Activated B cell treated with CpG ODN at 0.5 μM for 24 hours (primary cell): ENCODE measurements around the gene ARHGEF2. TPM values are rescaled to one million over a fixed set of nuclear protein-coding genes. Genes with fewer than 3 reads are reported as not detected.

Experiments used
- ATAC-seq: fragments of 200-7000 bp; cut with Tn5 transposase; one replicate; pipeline ENCODE4 v1.10.0; 2021; ENCODE audit warnings: low read depth, mild to moderate bottlenecking, moderate library complexity
- CTCF ChIA-PET: fragments of 350-600 bp; sonication (Branson Sonifier 250); formaldehyde crosslinking; loops from one replicate; lab custom pipeline; 2021; ENCODE audit warnings: antibody characterized with exemption; lab: Charles Lee
- POLR2A ChIA-PET: fragments of 350-600 bp; sonication (Branson Sonifier 250); formaldehyde crosslinking; loops from one replicate; lab custom pipeline; 2021; ENCODE audit warnings: antibody characterized with exemption; lab: Charles Lee
- DNase-seq: peaks from one replicate; pipeline ENCODE4 v3.0.0; 2022
- H3K27ac Mint-ChIP-seq: one replicate; pipeline ENCODE4 v1.8.0; 2020; ENCODE audit warnings: mixed read lengths
- H3K27me3 Mint-ChIP-seq: one replicate; pipeline ENCODE4 v1.8.0; 2021; ENCODE audit warnings: mixed read lengths
- H3K36me3 Mint-ChIP-seq: one replicate; pipeline ENCODE4 v1.8.0; 2021; ENCODE audit warnings: low read depth, mixed read lengths
- H3K4me1 Mint-ChIP-seq: one replicate; pipeline ENCODE4 v1.8.0; 2021; ENCODE audit warnings: mixed read lengths
- H3K4me3 Mint-ChIP-seq: one replicate; pipeline ENCODE4 v1.8.0; 2020; ENCODE audit warnings: mild to moderate bottlenecking, mixed read lengths
- H3K9me3 Mint-ChIP-seq: one replicate; pipeline ENCODE4 v1.8.0; 2020; ENCODE audit warnings: mixed read lengths
- intact Hi-C: fragments of 100-400 bp; cut with micrococcal nuclease; formaldehyde crosslinking; loops from one replicate; pipeline ENCODE4 v1.15.1; 2024
- total RNA-seq: library from RNA; stranded (reverse); gene quantifications from 2 replicates; pipeline ENCODE4 v1.2.3, GENCODE V29; 2022
- TF ChIP-seq, protein P1 (sequence below): fragments of 200-600 bp; IDR thresholded peaks from one replicate; pipeline ENCODE4 v1.8.0; 2022; ENCODE audit warnings: antibody characterized with exemption, mild to moderate bottlenecking

ARHGEF2 gene
- total RNA-seq, 1 donor from 2014 or later = 207 TPM

DNA sequence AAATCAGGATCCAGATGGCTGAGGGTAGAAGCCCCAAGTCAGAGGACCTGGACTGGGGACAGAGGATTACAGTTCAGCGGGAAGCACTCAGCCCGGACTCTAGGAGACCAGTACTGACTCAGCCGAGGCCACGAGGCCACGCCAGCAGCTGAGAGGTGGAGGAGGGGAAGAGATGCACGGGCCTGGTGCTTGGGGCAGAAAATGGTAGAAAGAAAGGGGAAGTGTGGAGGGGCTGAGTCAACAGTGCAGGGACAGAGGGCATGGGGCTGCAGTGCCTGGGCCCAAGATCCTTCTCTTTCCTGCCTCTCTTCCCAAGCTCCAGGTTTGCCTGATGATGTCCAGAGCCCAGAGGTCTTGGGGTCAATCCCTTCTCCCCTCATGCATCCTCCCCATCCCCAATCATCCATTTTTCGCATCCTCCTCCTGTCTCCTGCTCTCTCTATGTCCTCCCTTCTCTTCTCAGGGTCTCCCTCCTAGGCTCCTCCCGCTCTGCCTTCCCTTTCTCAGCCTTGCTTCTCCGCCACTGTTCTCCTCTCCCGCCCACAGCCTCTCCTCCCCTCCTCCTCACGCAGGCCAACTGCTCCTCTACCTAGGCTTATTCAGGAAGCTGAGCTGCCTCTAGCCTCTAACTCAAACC lies 7.7 kb downstream of the ARHGEF2 start:
- peak; percentile 97 for ATAC-seq
- intact Hi-C loops = loop anchor here (1.0 to 2.0 kb wide), 3 partner anchors 8 to 18 kb away; partner anchors contain the start of gene ARHGEF2

DNA sequence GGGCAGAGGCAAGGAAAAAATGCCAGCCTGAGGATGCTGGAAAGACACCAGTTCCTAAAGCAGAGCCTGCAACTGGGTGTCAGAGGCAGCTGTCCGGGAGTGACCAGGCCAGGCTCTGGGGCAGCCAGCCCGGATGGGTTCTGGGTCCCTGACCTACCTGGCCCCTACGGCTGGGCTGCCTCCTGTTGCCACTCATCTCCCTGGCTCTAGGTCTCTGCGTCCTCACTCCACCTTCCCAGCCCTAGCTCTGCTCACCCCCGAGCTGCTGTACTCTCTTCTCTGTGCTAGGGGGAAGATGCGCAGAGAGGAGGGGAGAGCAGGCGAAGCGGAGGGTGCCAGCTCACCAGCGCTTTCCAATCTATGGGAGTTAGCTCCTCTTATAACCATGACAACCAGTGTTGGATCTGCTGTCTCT lies 9.0 kb downstream of the ARHGEF2 start:
- TF ChIP-seq, protein P1, sequence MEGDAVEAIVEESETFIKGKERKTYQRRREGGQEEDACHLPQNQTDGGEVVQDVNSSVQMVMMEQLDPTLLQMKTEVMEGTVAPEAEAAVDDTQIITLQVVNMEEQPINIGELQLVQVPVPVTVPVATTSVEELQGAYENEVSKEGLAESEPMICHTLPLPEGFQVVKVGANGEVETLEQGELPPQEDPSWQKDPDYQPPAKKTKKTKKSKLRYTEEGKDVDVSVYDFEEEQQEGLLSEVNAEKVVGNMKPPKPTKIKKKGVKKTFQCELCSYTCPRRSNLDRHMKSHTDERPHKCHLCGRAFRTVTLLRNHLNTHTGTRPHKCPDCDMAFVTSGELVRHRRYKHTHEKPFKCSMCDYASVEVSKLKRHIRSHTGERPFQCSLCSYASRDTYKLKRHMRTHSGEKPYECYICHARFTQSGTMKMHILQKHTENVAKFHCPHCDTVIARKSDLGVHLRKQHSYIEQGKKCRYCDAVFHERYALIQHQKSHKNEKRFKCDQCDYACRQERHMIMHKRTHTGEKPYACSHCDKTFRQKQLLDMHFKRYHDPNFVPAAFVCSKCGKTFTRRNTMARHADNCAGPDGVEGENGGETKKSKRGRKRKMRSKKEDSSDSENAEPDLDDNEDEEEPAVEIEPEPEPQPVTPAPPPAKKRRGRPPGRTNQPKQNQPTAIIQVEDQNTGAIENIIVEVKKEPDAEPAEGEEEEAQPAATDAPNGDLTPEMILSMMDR = no peak
- ChIA-PET POLR2A (interaction anchor here (7.2 kb wide), 1 partner anchor 9 kb away, joined by 113 read pairs; the partner anchor contains the start of gene ARHGEF2), CTCF (interaction anchor here (0.6 to 1.0 kb wide), 2 partner anchors 10 to 31 kb away, joined by 3 to 5 read pairs; partner anchors contain the start of gene ARHGEF2)
- ATAC-seq (no peak), DNase-seq (no peak)
- Mint-ChIP-seq H3K36me3 (peaks cover 82% of the 10 kb centered on the region), H3K27ac (peak overlapping the region; percentile 90), H3K4me1 (peaks cover 92% of the 10 kb centered on the region), H3K9me3 (no peaks in the 10 kb centered on the region), H3K27me3 (no peaks in the 10 kb centered on the region), H3K4me3 (peak overlapping the region; percentile 38)
- intact Hi-C loops = no loop called here

More for the DNA sequence above, 7.7 kb downstream of the ARHGEF2 start:
- POLR2A ChIA-PET = interaction anchor here (0.6 to 7.2 kb wide), 10 partner anchors 8 to 38 kb away, joined by 3 to 113 read pairs (median 6); partner anchors contain the start of genes ARHGEF2 and KHDC4
- H3K4me1 Mint-ChIP-seq = peaks cover 98% of the 10 kb centered on the region
- peaks cover 78% of the 10 kb centered on the region for H3K36me3 Mint-ChIP-seq
- H3K9me3 Mint-ChIP-seq = no peaks in the 10 kb centered on the region
- DNase-seq = peak; percentile 61
- TF ChIP-seq, protein P1 = no peak
- H3K4me3 Mint-ChIP-seq = peak overlapping the region; percentile 73
- H3K27ac Mint-ChIP-seq = peak overlapping the region; percentile 90
- H3K27me3 Mint-ChIP-seq = no peaks in the 10 kb centered on the region
- CTCF ChIA-PET = interaction anchor here (0.7 to 1.6 kb wide), 6 partner anchors 8 to 33 kb away, joined by 3 to 4 read pairs (median 3); partner anchors contain the start of gene ARHGEF2

DNA sequence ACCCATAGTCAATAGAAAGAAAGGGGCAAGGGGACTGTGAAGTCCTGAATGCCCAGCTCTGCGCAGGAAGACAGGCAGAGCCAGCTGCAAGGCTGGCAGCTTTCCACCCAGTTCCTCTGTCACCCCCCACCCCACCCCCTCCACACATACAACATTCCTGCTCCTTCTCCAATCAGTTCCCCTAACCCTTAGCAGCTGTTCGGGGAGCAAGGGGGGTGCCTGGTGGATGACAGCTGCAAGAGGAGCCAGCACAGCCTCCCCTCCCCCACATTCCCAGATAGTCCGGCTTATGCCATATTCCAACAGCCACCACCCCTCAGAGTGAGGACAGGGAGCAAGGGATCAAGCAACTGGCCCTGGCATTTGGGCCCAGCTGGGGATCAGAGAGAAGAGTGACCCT lies 9.7 kb downstream of the ARHGEF2 start:
- CTCF ChIA-PET = interaction anchor here (0.6 to 1.8 kb wide), 5 partner anchors 10 to 30 kb away, joined by 3 to 7 read pairs (median 3); partner anchors contain the start of gene ARHGEF2
- no peak for DNase-seq
- Mint-ChIP-seq H3K36me3 (peaks cover 82% of the 10 kb centered on the region), H3K4me3 (no peak overlapping the region), H3K27me3 (no peaks in the 10 kb centered on the region), H3K4me1 (peaks cover 88% of the 10 kb centered on the region), H3K27ac (peak overlapping the region; percentile 80), H3K9me3 (no peaks in the 10 kb centered on the region)
- TF ChIP-seq, protein P1 = no peak
- intact Hi-C loops = no loop called here
- POLR2A ChIA-PET = interaction anchor here (1.3 to 7.2 kb wide), 3 partner anchors 10 to 23 kb away, joined by 6 to 113 read pairs (median 14); partner anchors contain the start of gene ARHGEF2
- no peak for ATAC-seq

GRCh38 chr1:155968051-155968400 lies 10.3 kb downstream of the ARHGEF2 start:
- H3K36me3 Mint-ChIP-seq = peaks cover 78% of the 10 kb centered on the region
- no peaks in the 10 kb centered on the region for H3K27me3 Mint-ChIP-seq
- H3K9me3 Mint-ChIP-seq = no peaks in the 10 kb centered on the region
- ChIA-PET CTCF (interaction anchor here (1.0 to 1.8 kb wide), 2 partner anchors 11 to 30 kb away, joined by 3 to 7 read pairs; partner anchors contain the start of gene ARHGEF2), POLR2A (interaction anchor here (0.6 to 7.2 kb wide), 10 partner anchors 11 to 280 kb away, joined by 3 to 113 read pairs (median 6); partner anchors contain the start of genes ARHGEF2 and KHDC4)
- peak overlapping the region; percentile 80 for H3K27ac Mint-ChIP-seq
- ATAC-seq (no peak), DNase-seq (no peak)
- H3K4me1 Mint-ChIP-seq = peaks cover 82% of the 10 kb centered on the region
- H3K4me3 Mint-ChIP-seq = peak overlapping the region; percentile 56
- intact Hi-C loops = no loop called here
- TF ChIP-seq, protein P1 = no peak
